HG02885 (cell line): ENCODE results near the gene GRK6.
A peak's percentile ranks its signal among the peaks of the same experiment; 100 is the strongest.

ENCODE experiments used
- ATAC-seq: cut with Tn5 transposase; IDR thresholded peaks from one replicate; pipeline ENCODE4 v1.9.1; 2021; ENCODE audit warnings: mild to moderate bottlenecking; ENCODE audit not compliant: unreplicated experiment, poor library complexity

Gene GRK6

GRCh38 chr5:177426566-177427210 lies at the start of gene GRK6:
Gene GRK6, plus strand, starts transcription at chr5:177426676. Its CDS starts 170 bp downstream, at chr5:177426846.
- ATAC-seq = peak; percentile 16

DNA sequence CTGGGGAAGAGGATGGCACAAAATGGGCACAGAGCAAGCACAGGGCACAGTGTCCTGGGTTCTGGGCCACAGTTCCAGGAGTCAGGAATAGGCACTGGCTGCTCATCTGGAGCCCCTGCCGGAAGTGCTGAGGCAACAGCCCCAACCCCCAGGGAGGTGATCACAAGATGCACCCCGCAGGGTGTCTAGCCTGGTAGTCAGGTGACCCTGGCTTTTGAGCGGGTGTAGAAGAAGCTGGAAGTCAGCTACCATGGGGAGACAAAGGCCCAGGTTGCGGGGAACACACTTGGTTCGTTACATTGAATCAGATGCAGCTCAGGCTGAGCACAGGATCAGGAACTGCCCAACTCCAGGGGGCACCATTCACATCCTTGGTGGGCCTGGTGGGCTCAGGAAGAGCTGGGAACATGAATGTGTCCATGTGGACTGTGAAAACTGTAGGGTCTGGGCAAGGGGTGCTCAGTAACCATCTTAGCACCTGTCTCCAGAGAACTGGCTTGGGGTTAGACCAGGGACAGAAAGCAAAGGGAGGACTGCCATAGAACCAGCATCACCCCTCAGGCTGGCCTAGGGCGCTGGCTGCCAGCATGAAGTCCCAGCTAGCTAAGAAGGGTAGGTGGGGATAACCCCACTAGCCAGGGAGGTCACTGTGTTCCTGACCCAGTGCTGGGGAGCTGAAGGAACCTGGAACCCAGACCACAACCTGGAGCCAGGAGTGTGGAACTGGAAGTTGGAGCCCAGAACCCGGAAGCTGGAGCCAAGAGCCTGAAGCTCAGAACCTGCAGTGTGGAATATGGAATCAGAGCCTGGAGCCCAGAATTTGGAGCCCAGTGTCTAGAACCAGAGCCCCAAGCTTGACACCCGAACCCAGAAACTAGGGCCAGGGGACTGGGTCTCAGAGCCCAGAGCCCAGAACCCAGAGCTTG lies 48.4 kb upstream of the GRK6 start:
- no peak for ATAC-seq

DNA sequence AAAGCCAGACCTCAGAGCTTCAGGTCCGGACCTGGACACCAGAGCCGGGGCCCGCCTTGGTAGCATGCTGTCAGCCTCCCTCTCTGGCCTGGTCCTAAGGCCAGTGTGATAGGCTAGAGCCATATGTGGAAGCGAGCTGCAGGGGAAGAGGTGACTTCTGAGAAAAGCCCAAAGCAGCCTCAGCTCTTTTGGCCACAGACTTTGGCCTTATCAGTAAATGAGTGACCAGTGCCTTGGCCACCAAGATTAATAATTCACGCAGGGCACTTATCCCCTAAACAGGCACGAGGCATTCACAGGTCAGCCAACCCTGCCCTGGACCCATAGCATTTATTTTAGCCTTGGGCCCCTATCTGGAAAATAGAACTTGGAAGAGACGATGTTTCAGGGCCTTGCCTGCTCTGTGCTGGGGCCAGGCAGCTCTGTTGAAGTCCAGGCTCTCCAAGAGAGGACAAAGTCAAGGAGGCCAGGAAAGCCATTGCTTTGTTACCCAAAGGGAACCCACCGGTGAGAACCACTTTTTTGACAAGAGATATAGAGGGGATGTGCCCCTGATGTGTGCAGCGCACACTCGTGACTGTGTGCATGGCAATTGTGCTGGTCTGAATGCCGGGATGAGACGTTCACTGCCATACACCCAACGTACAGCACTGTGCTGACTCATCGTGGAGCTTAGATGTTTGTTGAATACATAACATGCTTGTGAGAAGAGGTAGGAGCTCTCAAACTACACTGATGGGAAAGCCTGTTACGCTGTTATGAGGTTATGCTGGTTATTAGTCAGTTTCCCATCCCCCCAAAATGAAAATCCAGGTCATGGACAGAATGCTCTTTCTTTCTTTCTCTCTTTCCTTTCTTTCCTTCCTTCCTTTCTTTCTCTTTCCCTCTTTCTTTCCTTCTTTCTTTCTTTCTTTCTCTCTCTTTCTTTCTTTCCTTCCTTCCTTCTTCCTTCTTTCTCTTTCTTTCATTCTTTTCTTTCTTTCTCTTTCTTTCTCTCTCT lies 47.3 kb upstream of the GRK6 start:
- ATAC-seq = no peak

GRCh38 chr5:177380805-177381126 lies 45.7 kb upstream of the GRK6 start:
- no peak for ATAC-seq

DNA sequence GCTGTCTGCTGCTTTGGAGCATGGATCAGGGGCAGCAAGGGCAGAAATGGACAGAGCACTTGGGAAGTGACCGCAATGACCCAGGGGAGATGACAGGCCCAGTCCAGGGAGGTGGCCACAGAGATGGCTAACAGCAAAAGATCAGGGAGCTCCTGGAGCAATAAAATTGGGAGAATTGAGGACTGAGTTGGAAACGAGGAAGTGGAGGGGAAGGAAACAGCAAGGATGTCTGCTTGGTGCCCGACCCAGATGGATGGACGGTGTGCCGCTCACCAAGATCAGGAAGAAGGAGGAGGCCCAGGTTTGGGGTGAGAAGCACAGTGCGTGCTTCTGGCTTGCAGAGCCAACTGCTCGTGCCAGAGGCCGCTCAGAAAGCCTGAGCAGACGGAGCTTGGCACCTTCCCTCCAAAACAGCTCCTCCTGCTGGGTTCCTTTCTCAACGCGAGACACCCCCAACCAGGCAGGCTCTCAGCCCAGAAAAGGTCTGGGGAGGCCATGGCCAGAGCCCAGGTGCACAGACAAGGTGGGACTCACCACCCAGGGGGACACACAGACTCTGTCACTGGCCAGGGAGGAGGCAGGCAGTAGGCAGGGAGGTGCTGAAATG lies 44.0 kb upstream of the GRK6 start:
- ATAC-seq = no peak

GRCh38 chr5:177383181-177383580 lies 43.3 kb upstream of the GRK6 start:
- ATAC-seq = no peak

DNA sequence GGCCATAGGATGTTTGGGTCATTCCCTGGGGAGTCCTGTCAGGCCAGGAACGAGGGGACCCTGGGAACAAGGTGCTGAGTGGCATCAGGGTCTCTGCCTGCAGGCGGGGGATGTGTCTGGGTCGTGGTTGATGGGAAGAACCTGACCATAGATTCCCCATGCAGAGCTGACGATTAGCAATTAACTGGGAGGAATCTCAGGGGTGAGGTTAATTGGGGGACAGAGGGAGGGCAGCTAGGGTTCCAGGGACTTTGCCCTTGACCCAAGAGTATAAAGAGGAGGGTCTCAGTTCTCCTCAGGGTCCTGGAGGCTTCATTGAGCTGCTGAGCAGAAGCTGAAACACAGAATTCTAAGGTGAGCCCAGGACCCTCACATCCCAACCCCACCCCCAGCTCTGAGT lies 42.3 kb upstream of the GRK6 start, which contains the start of gene SLC34A1:
TSS of gene SLC34A1 (plus strand) at position 301 of the 400 bp plus-strand sequence. CDS start 1,308 bp downstream, outside the sequence.
- no peak for ATAC-seq

GRCh38 chr5:177385720-177386119 lies 40.8 kb upstream of the GRK6 start:
- no peak for ATAC-seq

GRCh38 chr5:177386542-177386941 lies 39.9 kb upstream of the GRK6 start:
- ATAC-seq = no peak

DNA sequence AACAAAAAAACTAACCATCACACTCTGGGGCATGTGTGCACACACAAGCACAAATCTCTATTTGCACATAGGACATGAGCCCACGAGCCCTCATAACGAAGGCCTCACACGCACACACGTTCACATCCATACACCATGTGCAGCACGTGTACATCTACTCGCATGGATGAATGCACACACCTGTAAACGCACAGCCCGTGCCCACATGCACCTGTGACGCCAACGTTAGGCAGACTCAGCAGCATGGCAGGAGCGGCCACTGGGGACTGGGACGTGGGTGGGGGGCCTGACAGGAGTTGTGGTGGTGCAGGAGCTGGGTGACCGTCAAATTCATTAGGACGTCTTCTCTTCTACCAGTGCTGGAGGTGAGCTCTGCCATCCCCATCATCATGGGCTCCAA lies 39.1 kb upstream of the GRK6 start:
- ATAC-seq = no peak

DNA sequence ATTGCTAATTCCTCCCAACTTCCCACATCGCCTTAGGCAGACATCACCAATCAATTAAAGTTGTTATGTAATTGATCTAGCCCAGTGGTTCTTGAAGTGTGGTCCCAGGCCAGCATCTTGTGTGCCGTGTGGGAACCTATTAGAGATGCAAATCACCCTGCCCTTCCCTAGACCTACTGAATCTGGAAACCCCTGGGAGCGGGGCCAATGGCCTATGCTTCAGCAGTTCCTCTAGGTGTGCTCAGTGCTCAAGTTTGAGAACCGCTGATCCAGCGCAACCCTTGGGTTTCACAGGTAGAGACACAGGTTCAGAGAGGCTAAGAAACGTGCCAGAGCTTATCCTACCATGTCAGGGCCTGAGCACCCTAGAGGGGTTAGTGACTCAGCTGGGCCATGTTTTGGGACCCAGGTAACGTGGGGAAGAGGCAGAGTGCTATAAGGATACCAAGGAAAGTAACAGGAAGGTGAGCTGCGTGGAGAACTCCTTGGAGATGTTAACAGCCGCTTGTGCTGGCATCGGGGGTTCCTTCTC lies 37.9 kb upstream of the GRK6 start:
- ATAC-seq = no peak

DNA sequence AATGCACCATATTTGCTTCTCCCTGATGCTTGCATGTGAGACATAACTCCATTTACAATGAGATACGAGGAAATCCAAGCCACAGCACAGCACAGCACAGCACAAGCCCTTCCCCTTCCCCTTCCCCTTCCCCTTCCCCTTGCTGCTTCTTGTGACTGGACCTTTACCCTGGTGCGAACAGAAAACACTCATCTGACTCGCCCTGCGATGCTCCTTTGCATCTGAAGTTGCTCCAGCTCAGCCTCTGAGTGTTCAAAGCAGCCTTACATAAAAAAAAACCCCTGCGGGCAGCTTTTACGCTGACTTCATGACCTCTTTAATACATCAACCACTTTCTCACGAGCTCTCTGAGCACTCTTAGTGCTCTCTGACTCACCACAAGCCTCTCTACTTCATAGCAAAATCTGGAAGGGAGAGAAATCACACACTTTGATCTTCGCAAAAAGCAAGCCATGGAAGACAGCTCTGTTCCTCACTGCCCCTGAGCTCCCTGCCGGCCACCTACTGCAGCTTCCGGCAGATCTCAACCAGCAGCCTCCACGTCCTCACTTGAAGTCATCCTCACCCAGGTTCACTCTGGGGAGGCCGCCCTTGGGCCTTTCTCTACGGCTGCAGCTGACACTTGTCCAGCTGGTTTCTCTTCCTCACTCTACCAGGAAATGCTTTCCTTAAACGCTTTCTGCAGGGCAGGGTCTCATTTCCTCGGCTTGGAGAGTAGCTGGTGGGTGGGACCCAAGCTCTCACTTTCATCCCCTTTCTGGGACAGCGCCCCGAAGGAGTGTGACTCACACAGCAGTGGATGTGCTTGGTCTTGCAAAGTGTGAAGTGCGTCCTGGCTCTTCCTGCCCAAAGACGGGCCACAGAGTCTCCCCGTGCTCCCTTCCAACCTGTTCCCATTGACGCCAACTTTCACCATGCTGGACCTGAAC lies 37.0 kb upstream of the GRK6 start:
- peak; percentile 58 for ATAC-seq

GRCh38 chr5:177390363-177391300 lies 35.8 kb upstream of the GRK6 start:
- peak; percentile 58 for ATAC-seq

- no peak for ATAC-seq
Observed at GRCh38 chr5:177392765-177393164, 33.7 kb upstream of the GRK6 start.

GRCh38 chr5:177393206-177393765 lies 33.2 kb upstream of the GRK6 start:
- ATAC-seq = no peak

DNA sequence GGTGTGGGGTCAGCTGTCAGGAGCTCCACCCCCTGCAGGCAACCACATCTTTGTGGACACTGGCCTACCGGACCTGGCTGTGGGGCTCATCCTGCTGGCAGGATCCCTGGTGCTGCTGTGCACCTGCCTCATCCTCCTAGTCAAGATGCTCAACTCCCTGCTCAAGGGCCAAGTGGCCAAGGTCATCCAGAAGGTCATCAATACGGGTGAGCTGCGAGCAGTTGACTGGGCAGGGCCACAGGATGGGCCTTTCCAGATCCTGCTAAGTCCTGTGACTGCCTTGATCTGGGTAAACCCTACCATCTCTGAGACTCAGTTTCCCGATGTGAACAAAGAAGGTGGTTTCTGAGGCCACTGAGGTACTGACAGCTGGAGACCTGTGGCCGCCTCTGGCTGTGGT lies 32.5 kb upstream of the GRK6 start:
- no peak for ATAC-seq

DNA sequence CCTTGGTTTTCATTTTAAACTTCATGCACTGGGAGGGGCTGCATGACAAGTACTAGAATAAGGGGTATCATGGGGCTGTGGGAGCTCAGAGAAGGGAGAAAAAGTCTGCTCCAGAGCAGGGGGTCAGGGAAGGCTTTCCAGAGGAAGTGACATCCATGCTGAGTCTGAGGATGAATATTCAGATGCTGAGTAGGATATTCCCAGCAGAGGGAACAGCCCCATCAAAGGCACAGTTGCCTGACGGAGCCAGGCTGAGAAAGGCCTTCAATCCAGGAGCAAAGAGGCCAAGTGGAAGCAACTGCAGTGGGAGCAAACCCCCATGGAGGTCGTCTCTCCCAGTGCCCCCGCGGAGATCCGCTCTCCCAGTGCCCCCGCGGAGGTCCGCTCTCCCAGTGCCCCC lies 30.4 kb upstream of the GRK6 start:
- ATAC-seq = no peak
